ENCODE measurements around the gene CPE. TPM values are rescaled to one million over a fixed set of nuclear protein-coding genes. Genes with fewer than 3 reads are reported as not detected.
"Not testable (repeated sequence)": the region's sequence is repeated elsewhere in the genome, so short reads cannot be mapped to it uniquely, and the experiment has no call there.

Gene CPE
- total RNA-seq, 2 experiments from 2014 or later = not detected

DNA sequence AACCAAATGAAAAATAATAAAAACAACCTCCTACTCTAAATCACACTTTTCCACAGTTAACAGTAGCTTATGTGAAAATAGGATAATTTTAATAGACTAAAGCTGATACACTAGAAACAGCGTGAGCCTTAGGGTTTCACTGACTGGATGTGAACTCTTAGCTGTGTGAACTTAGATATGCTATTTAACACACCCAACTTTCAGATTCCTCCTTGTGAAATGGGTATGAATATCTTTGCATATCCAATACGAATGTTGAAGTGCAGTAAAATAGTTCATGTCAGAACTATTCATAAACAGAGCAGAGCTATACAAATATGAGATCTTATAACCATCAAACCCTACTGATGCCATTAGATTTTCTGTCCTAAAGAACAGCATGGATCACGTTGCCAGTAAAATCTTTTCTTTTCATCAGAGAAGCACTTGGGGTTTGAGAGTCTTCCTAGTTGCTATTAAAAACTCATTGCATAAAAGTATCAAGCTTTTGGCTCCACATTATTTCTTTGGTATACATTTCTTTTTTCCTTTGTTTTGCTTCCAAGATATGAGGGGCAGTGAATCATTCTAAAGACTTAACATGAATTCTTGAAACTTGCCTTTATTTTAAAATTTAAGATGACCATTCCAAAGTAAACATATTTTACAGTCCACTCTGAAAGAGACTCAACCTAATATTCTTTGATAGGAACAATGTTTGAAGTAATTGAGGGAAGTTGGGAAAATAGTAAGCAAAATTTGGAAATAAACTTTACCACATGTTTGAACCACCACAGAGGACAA lies 102.4 kb downstream of the CPE start:
- H3K9me3 Mint-ChIP-seq = no peaks in the 10 kb centered on the region
- no peak overlapping the region for H3K27ac Mint-ChIP-seq
- H3K4me3 Mint-ChIP-seq = no peak overlapping the region
- peaks cover 18% of the 10 kb centered on the region for H3K27me3 Mint-ChIP-seq
- H3K36me3 Mint-ChIP-seq = no peaks in the 10 kb centered on the region
- no peaks in the 10 kb centered on the region for H3K4me1 Mint-ChIP-seq
- DNase-seq = no peak

DNA sequence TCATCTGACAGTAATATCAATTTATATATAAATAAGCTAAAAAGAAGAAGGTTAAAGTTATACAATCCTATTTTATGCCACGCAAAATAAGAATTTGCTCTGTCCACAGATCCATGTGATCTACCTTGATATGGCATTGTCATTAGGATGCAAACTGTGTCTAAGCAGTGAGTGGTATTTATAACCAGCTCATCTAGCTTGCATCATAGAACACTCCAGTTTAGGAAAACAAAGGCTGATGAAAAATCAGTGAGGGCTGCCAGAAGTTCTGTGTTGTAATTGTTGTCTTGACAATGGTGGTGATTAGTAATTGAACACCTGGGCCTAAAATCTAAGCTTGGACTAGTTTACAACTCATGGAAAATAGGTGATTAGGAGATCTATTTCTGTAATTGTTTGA lies 111.0 kb downstream of the CPE start:
- no peak for DNase-seq
- H3K4me1 Mint-ChIP-seq = peaks cover 3% of the 10 kb centered on the region
- no peak overlapping the region for H3K4me3 Mint-ChIP-seq
- peaks cover 42% of the 10 kb centered on the region for H3K27me3 Mint-ChIP-seq
- no peak overlapping the region for H3K27ac Mint-ChIP-seq
- H3K36me3 Mint-ChIP-seq = no peaks in the 10 kb centered on the region
- no peaks in the 10 kb centered on the region for H3K9me3 Mint-ChIP-seq

DNA sequence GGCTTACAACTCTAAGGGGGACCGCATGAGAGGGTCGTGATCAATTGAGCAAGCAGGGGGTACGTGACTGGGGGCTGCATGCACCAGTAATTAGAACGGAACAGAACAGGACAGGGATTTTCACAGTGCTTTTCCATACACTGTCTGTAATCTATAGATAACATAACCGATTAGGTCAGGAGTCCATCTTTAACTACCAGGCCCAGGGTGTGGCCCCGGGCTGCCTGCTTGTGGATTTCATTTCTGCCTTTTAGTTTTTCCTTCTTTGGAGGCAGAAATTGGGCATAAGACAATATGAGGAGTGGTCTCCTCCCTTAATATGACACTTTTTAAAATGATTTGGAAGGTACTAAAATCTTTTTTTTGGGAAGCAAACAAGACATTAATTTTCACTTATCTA lies 113.8 kb downstream of the CPE start:
- H3K4me1 Mint-ChIP-seq, H3K27ac Mint-ChIP-seq, H3K36me3 Mint-ChIP-seq, H3K4me3 Mint-ChIP-seq, DNase-seq, H3K9me3 Mint-ChIP-seq: not testable (repeated sequence)
- H3K27me3 Mint-ChIP-seq = peaks cover 35% of the 10 kb centered on the region

DNA sequence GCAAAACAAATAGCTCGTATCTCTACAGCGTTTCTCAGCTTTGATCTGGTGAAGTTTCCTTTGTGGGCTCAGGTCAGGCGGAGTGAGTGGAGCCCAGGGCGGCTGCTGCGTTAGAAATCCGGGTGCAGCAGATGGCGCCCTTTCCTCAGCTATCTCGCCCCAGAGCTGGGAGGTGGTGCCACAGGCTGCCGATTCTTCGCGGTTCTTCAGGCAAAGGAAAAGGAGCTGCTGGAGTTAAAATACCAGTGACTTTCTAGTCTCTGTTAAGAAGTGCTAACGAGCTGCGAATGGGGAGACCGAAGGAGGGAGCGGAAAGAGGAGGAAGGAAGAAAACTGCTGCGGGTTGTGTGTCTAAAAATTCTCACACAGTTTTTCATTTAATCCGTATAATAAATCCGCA lies 114.6 kb downstream of the CPE start:
- no peaks in the 10 kb centered on the region for H3K36me3 Mint-ChIP-seq
- peaks cover 3% of the 10 kb centered on the region for H3K4me1 Mint-ChIP-seq
- peak; percentile 70 for DNase-seq
- H3K27ac Mint-ChIP-seq = no peak overlapping the region
- H3K4me3 Mint-ChIP-seq = peak overlapping the region; percentile 70
- no peaks in the 10 kb centered on the region for H3K9me3 Mint-ChIP-seq
- peaks cover 35% of the 10 kb centered on the region for H3K27me3 Mint-ChIP-seq

- Mint-ChIP-seq H3K4me1 (peaks cover 11% of the 10 kb centered on the region), H3K36me3 (no peaks in the 10 kb centered on the region), H3K27me3 (no peaks in the 10 kb centered on the region), H3K27ac (peak overlapping the region; percentile 71), H3K9me3 (no peaks in the 10 kb centered on the region), H3K4me3 (no peak overlapping the region)
- no peak for DNase-seq
These were observed 124.4 kb downstream of the CPE start for GRCh38 chr4:165502916-165503907.

DNA sequence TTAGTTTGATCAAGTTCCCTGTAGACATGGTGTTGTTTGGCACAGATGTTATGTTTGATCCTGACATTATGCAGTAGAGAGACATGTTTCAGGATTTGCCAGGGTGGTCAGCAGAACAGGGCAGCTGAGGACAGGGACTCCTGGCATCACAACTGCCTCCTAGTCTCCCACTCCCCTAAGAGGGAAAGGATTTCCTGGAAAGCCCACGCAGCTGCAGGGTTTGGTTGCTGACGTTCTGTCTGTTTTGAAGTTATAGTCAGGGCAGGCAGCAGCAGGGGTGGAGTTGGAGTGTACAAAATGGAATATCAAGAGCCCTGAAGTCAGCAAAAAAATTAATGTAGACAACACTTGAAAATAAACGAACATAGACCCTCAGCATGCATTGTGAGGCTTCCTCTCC lies 125.4 kb downstream of the CPE start:
- Mint-ChIP-seq H3K36me3 (no peaks in the 10 kb centered on the region), H3K4me3 (no peak overlapping the region), H3K27me3 (no peaks in the 10 kb centered on the region), H3K9me3 (no peaks in the 10 kb centered on the region), H3K27ac (no peak overlapping the region), H3K4me1 (peaks cover 11% of the 10 kb centered on the region)
- no peak for DNase-seq

GRCh38 chr4:165505958-165506837 lies 127.4 kb downstream of the CPE start:
- Mint-ChIP-seq H3K4me3 (no peak overlapping the region), H3K9me3 (no peaks in the 10 kb centered on the region), H3K4me1 (peaks cover 11% of the 10 kb centered on the region), H3K27ac (no peak overlapping the region), H3K27me3 (no peaks in the 10 kb centered on the region), H3K36me3 (no peaks in the 10 kb centered on the region)
- no peak for DNase-seq

DNA sequence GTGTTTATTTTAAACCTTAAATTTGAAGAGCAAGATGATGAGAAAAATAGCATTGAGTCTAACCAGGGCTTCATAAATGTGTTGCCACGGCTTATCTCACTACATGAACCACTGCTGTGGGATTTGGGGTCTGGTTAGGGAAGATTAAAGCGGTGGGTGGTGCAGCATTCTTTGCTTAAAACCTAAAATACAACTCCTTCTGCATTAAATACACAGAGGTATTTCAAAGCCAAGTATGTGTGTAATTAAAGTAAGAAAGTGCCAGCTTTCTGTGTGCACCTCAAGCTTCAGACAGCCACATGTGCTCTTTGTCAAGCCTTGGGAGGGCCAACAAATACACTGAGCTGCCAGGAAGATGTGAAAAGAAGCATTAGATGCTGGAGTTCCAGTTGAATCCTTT lies 128.0 kb downstream of the CPE start:
- DNase-seq = no peak
- no peaks in the 10 kb centered on the region for H3K9me3 Mint-ChIP-seq

GRCh38 chr4:165507381-165507780 lies 128.6 kb downstream of the CPE start:
- H3K4me1 Mint-ChIP-seq = peaks cover 11% of the 10 kb centered on the region
- no peaks in the 10 kb centered on the region for H3K9me3 Mint-ChIP-seq
- no peak overlapping the region for H3K4me3 Mint-ChIP-seq
- no peaks in the 10 kb centered on the region for H3K27me3 Mint-ChIP-seq
- no peak overlapping the region for H3K27ac Mint-ChIP-seq
- no peak for DNase-seq
- H3K36me3 Mint-ChIP-seq = no peaks in the 10 kb centered on the region

More for the DNA sequence above, 128.0 kb downstream of the CPE start:
- Mint-ChIP-seq H3K4me1 (peaks cover 11% of the 10 kb centered on the region), H3K36me3 (no peaks in the 10 kb centered on the region), H3K27ac (no peak overlapping the region), H3K4me3 (no peak overlapping the region), H3K27me3 (no peaks in the 10 kb centered on the region)

- Mint-ChIP-seq H3K4me3 (no peak overlapping the region), H3K27me3 (no peaks in the 10 kb centered on the region), H3K9me3 (no peaks in the 10 kb centered on the region), H3K27ac (no peak overlapping the region), H3K4me1 (peaks cover 3% of the 10 kb centered on the region), H3K36me3 (no peaks in the 10 kb centered on the region)
- DNase-seq = no peak
These were observed 129.7 kb downstream of the CPE start for GRCh38 chr4:165508372-165509120.

- Mint-ChIP-seq H3K36me3 (no peaks in the 10 kb centered on the region), H3K4me1 (no peaks in the 10 kb centered on the region), H3K27me3 (peaks cover 5% of the 10 kb centered on the region), H3K4me3 (no peak overlapping the region), H3K9me3 (no peaks in the 10 kb centered on the region), H3K27ac (no peak overlapping the region)
- DNase-seq = no peak
These were observed 133.6 kb downstream of the CPE start for GRCh38 chr4:165512424-165512823.

GRCh38 chr4:165514739-165515138 lies 135.9 kb downstream of the CPE start:
- no peaks in the 10 kb centered on the region for H3K36me3 Mint-ChIP-seq
- no peak overlapping the region for H3K27ac Mint-ChIP-seq
- no peak overlapping the region for H3K4me3 Mint-ChIP-seq
- H3K4me1 Mint-ChIP-seq = no peaks in the 10 kb centered on the region
- peaks cover 5% of the 10 kb centered on the region for H3K27me3 Mint-ChIP-seq
- no peaks in the 10 kb centered on the region for H3K9me3 Mint-ChIP-seq
- no peak for DNase-seq

- Mint-ChIP-seq H3K4me3 (no peak overlapping the region), H3K27me3 (peaks cover 5% of the 10 kb centered on the region), H3K9me3 (no peaks in the 10 kb centered on the region), H3K27ac (no peak overlapping the region), H3K4me1 (no peaks in the 10 kb centered on the region), H3K36me3 (no peaks in the 10 kb centered on the region)
- no peak for DNase-seq
These were observed 136.4 kb downstream of the CPE start for GRCh38 chr4:165515201-165515600.

- Mint-ChIP-seq H3K36me3 (no peaks in the 10 kb centered on the region), H3K27ac (no peak overlapping the region), H3K27me3 (peaks cover 5% of the 10 kb centered on the region), H3K4me3 (no peak overlapping the region), H3K4me1 (no peaks in the 10 kb centered on the region), H3K9me3 (no peaks in the 10 kb centered on the region)
- DNase-seq = no peak
These were observed 137.5 kb downstream of the CPE start for GRCh38 chr4:165516281-165516833.

All from activated naive CD8-positive, alpha-beta T cell treated with anti-CD3 and anti-CD28 coated beads for 36 hours (primary cell).